Inferior parietal cortex (tissue), 1 donor: ENCODE results near the gene IZUMO1.

ENCODE experiments used
- DNase-seq: peaks from one replicate; pipeline ENCODE4 v3.0.0-alpha.2; 2016; ENCODE audit errors: extremely low spot score

The IZUMO1 gene

DNA sequence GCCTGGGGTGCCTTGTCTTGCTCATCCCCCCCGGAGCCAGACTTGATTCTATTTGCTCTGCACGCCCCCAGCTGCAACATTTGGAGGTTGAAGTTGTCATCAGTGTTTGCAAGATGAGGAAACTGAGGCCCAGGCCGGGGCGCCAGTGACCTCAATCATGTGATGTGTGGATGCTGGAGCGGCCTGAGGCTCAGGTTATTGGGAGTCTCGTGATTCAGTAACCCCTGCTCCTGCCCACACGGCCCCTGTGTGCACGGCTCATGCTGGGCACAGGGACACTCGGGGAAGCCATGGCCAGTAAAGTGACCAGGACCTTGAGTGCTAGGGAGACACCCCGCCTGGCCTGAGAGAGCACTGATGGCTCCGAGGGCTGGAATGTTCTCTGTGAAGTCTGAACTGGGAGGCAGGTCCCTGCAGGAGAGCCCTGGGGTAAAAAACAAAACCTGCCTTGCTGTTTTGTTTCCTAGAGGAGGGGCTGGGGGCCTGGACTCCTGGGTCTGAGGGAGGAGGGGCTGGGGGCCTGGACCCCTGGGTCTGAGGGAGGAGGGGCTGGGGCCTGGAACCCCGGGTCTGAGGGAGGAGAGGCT lies 10.5 kb upstream of the IZUMO1 start:
- DNase-seq, result no peak

GRCh38 chr19:48756686-48757085 lies 10.0 kb upstream of the IZUMO1 start:
- DNase-seq, result no peak

GRCh38 chr19:48756212-48756611 lies 9.5 kb upstream of the IZUMO1 start:
- no peak for DNase-seq

- DNase-seq, result no peak
Observed at GRCh38 chr19:48755787-48756186, 9.1 kb upstream of the IZUMO1 start.

- no peak for DNase-seq
Observed at GRCh38 chr19:48755084-48755641, 8.5 kb upstream of the IZUMO1 start, which contains the start of gene FGF21. FGF21 (plus strand) TSS chr19:48755524; CDS start chr19:48756237, 713 bp downstream.

GRCh38 chr19:48752496-48753365 lies 6.0 kb upstream of the IZUMO1 start, which contains the start of gene FUT1:
FUT1 (minus strand) TSS chr19:48752641; CDS start chr19:48751281, 1,360 bp downstream.
- no peak for DNase-seq

DNA sequence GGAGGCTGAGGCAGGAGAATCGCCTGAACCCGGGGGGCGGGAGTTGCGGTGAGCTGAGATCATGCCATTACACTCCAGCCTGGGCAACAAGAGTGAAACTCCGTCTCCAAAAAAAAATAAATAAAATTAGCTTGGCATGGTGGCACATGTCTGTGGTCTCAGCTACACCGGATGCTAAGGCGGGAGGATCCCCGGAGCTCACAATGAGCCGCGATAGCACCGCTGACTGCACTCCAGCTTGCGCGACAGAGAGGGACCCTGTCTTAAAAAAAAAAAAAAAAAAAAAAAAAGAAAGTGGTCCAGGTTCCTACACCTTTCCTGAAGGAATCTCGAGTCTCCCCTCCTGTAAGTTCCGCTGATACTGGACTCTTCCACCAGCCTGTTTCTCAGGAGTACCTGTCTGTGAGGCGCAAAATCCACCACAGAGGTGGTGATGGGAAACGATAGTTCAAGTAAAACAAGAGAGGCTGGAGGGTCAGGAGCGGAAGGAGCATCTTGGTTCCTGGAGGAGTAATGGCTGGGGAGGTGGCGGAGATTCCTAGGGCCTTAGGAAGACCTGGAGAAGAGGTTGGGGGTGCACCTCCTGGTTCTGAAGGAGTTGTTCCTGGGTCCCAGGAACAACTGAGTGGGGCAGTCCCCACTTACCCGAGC lies 5.3 kb upstream of the IZUMO1 start:
- DNase-seq, result no peak

GRCh38 chr19:48750771-48751504 lies 4.2 kb upstream of the IZUMO1 start:
- DNase-seq, result no peak

DNA sequence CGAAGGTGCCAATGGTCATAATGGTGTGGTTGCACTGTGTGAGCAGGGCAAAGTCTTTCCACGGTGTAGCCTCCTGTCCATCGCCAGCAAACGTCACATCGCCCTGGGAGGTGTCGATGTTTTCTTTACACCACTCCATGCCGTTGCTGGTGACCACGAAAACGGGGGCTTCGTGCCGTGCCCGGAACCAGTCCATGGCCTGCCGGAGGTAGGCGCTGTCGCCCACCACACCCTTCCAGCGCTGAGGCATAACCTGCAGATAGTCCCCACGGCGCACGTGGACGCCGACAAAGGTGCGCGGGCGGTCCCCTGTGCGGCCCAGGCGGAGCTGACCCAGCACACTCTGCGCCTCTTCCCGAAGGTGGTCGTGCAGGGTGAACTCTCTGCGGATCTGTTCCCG lies 3.6 kb upstream of the IZUMO1 start:
- DNase-seq, result no peak

DNA sequence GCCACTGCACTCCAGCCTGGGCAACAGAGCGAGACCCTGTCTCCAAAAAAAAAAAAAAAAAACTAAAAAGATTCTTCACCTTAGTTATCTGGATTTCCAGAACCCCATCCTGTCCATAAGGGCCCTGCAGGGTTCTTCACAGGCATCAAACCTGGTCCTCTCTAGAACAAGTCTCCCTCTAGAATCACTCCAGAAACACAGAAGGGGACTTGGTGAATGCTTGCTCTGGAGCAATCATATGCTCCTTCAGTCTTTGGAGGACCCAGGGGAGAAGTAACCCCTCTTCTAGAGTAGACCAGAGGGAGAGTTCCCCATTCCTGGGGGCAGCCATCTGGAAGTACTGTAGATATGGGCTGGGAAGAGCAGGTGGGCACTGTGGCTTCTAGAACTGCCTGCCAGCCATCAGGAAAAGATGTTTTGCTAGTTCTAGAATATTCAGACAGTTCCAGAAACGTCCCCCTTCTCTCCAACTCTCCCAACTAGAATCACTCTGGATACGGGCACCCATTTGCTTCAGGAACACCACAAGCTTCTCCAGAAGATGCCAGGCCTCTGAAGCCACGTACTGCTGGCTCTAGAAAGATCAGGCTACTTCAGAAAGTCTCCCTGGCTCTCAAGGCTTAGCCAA lies 3.0 kb upstream of the IZUMO1 start:
- no peak for DNase-seq

DNA sequence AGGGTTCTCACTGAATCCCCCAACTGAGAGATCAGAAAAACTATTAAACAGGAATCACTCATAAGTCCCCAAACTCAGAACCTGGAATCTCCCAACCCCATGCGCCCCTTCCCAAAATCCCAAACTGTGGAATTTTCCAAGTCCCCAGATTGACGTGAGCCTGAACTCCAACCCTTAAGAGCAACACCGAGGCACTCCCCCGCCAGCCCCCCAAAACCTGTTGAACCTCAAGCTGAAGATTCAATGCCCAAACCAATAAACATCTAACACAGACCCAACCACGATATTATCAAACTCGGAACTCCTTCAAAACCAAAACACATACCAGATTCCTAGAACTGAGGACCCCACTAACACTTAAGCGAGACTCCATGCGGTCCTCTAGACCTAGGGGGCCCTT lies 599 bp downstream of the IZUMO1 start:
- no peak for DNase-seq

- peak; percentile 84 for DNase-seq
Observed at GRCh38 chr19:48745208-48745995, 1.3 kb downstream of the IZUMO1 start.

DNA sequence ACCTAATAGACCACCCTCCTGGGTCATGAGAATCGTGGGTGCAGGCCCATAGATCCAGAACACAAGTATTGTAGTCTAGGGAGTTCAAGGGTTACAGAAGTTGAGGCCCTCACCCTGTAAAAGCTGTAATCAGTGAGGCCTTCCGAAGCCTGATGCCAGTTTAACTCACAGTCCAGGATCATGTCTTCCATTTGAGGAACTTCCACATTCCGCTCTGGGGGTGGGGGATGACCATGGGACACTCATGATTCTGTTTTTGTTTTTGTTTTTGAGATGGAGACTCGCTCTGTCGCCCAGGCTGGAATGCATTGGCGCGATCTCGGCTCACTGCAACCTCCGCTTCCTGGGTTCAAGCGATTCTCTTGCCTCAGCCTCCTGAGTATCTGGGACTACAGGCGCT lies 4.6 kb downstream of the IZUMO1 start:
- no peak for DNase-seq

- no peak for DNase-seq
Observed at GRCh38 chr19:48741129-48741999, 5.3 kb downstream of the IZUMO1 start.

DNA sequence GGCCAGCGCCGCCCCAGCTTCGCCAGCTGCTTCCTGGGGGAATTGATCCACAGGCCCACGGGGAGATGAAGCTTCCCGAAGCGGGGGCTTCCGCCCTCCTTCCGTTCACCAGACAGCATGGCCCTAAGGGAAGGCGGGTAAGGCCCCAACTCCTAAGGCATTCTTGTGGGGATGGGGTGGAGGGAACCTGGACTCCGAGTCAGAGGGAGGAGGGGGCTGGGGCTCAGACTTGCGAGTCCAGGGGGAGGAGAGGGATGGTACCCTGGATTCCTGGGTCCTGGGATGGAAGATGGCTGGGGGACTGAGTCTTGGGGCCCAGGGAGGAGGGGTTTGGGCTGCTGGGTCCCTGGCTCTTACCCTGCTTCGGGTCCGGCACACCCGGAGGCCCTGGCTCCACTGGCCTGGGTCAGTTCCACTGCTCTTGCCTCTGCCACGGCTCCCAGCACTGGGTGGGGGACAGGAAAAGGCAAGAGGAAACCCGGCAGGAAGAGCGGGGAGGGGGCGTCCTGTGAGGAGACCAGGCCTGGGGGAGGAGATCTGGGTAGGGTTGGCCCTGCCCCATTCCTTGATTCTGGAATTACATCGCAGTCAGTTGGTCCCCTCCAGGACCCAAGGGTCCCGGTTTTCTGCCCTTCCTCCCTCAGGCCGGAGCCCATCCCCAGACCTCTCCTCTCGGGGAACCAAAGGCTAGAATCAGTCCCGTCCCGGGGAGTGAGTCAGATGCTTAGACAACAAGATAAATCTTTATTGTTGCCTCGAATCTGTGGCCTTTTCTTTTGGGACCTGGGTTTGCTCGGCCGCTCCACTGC lies 6.3 kb downstream of the IZUMO1 start, which contains the start of gene RASIP1:
RASIP1 (minus strand) TSS at position 447 of the 809 bp plus-strand sequence; CDS start at position 119, 328 bp downstream.
- DNase-seq, result no peak

- no peak for DNase-seq
Observed at GRCh38 chr19:48739404-48740163, 7.1 kb downstream of the IZUMO1 start.

DNA sequence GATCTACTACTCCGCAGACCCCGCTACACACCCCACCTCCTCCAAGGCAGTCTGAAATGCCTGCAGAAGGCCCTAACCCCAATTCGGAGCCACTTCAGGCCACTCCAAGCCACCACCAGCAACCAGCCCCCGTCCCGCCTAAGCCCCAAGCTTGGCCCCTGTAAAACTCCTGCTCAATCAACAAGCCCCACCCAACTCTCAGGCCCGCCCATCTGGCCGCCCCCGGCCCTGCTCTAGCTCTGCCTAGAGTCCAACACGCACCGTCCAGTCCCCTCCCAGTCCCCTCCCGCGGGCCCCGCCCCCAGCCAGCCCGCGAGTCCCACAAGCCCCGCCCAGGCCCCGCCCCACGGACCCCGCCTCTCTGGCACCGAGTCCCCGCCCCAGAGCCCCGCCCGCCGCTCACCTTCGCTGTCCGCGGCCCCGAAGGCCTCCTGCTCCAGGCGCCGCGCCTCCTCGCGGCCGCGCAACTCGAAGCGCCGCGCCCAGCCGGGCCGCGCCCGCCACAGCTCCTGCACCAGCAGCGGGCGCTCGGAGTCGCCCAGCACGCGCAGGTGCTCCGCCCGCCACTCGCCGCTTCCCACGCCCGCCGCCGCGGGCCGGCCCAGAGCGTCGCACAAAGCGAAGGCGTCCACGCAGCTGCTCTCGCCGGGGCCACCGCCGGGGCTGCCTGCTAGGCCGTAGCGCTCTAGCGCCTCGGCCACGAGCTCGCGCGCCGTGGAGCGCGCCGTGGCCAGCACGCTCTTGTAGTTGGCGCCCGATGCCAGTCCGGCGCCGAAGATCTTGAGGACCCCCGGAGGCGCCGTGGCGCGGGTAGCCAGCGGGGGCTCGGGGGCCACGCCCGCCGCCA lies 7.9 kb downstream of the IZUMO1 start:
- peak; percentile 43 for DNase-seq
